ENCODE measurements around the gene IRF2BP2.

IRF2BP2 gene

GRCh38 chr1:234611847-234612351 lies 1.9 kb upstream of the IRF2BP2 start:
- TF ChIP-seq NFIC (IDR thresholded peaks at IDR 0.05) (no peak), REST (IDR thresholded peaks at IDR 0.05; ENCODE audit: low read depth) (no peak), TCF12 (IDR thresholded peaks at IDR 0.05; ENCODE audit: low read depth) (no peak)
- TF ChIP-seq, protein P1, sequence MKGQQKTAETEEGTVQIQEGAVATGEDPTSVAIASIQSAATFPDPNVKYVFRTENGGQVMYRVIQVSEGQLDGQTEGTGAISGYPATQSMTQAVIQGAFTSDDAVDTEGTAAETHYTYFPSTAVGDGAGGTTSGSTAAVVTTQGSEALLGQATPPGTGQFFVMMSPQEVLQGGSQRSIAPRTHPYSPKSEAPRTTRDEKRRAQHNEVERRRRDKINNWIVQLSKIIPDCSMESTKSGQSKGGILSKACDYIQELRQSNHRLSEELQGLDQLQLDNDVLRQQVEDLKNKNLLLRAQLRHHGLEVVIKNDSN (IDR thresholded peaks at IDR 0.05): no peak

GRCh38 chr1:234611225-234611846 lies 1.4 kb upstream of the IRF2BP2 start:
- TF ChIP-seq NFIC (IDR thresholded peaks at IDR 0.05): no peak
- TF ChIP-seq EP300 (IDR thresholded peaks at IDR 0.05; ENCODE audit: borderline replicate concordance): no peak
- TF ChIP-seq CREB1 (IDR thresholded peaks at IDR 0.05; ENCODE audit: low read depth): peak; percentile 18; the same call in 1 of the 2 replicates
- TF ChIP-seq TAF1 (IDR thresholded peaks at IDR 0.05; ENCODE audit: low read depth): no peak
- no peak for TF ChIP-seq YY1 (IDR thresholded peaks at IDR 0.05; ENCODE audit: low read depth)
- TF ChIP-seq ZBTB7A (IDR thresholded peaks at IDR 0.05; ENCODE audit: low read depth): 0 out of 2 replicates have a peak, but pooled peaks have one; percentile 2
- TF ChIP-seq REST (IDR thresholded peaks at IDR 0.05; ENCODE audit: low read depth): no peak
- no peak for TF ChIP-seq EGR1 (IDR thresholded peaks at IDR 0.05)

- peak; percentile 83 for TF ChIP-seq EGR1 (IDR thresholded peaks at IDR 0.05)
- TF ChIP-seq NFIC (IDR thresholded peaks at IDR 0.05): peak; percentile 49; the same call in 1 of the 2 replicates
- TF ChIP-seq, protein P1 (IDR thresholded peaks at IDR 0.05): peak; percentile 74
- TF ChIP-seq REST (IDR thresholded peaks at IDR 0.05; ENCODE audit: low read depth): no peak
- TF ChIP-seq TEAD4 (IDR thresholded peaks at IDR 0.05): peak; percentile 93
- no peak for TF ChIP-seq FOXM1 (IDR thresholded peaks at IDR 0.05; ENCODE audit: borderline replicate concordance, low read depth)
- peak; percentile 45 for TF ChIP-seq TCF12 (IDR thresholded peaks at IDR 0.05; ENCODE audit: low read depth)
- TF ChIP-seq MAX (IDR thresholded peaks at IDR 0.05): peak; percentile 91
- 0 out of 2 replicates have a peak, but pooled peaks have one; percentile 20 for TF ChIP-seq ZBTB7A (IDR thresholded peaks at IDR 0.05; ENCODE audit: low read depth)
- TF ChIP-seq RAD21 (IDR thresholded peaks at IDR 0.05; ENCODE audit: low read depth): no peak
- peak; percentile 43; the same call in 1 of the 2 replicates for TF ChIP-seq TAF1 (IDR thresholded peaks at IDR 0.05; ENCODE audit: low read depth)
- TF ChIP-seq CEBPB (IDR thresholded peaks at IDR 0.05): no peak
- no peak for TF ChIP-seq CREB1 (IDR thresholded peaks at IDR 0.05; ENCODE audit: low read depth)
- TF ChIP-seq YY1 (IDR thresholded peaks at IDR 0.05; ENCODE audit: low read depth): peak; percentile 63; the same call in 1 of the 2 replicates
- TF ChIP-seq EP300 (IDR thresholded peaks at IDR 0.05; ENCODE audit: borderline replicate concordance): no peak
Measured at GRCh38 chr1:234610666-234611224, 767 bp upstream of the IRF2BP2 start.

DNA sequence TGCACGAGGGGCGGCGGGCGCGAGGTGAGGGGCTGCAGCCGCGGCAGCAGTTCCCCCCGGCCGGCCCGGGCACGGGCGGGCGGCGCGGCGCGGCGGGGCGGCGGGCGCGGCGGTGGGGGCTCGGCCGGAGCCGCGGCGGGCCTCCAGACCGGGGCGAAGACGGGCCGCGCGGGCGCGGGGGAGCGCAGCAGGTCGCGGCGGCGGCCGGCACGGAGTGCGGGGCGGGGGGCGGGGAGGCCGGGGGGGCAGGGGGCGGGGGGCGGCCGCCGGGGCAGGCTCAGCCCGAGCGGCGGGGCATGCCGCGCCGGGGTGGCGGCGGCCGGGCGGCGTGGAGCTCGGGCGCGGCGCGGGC lies 311 bp downstream of the IRF2BP2 start:
- no peak for TF ChIP-seq CREB1 (IDR thresholded peaks at IDR 0.05; ENCODE audit: low read depth)
- TF ChIP-seq RAD21 (IDR thresholded peaks at IDR 0.05; ENCODE audit: low read depth): no peak
- no peak for TF ChIP-seq TEAD4 (IDR thresholded peaks at IDR 0.05)
- TF ChIP-seq CEBPB (IDR thresholded peaks at IDR 0.05): no peak
- TF ChIP-seq YY1 (IDR thresholded peaks at IDR 0.05; ENCODE audit: low read depth): no peak
- TF ChIP-seq TCF12 (IDR thresholded peaks at IDR 0.05; ENCODE audit: low read depth): no peak
- TF ChIP-seq, protein P1 (IDR thresholded peaks at IDR 0.05): no peak
- no peak for TF ChIP-seq EGR1 (IDR thresholded peaks at IDR 0.05)
- no peak for TF ChIP-seq ZBTB7A (IDR thresholded peaks at IDR 0.05; ENCODE audit: low read depth)
- TF ChIP-seq TAF1 (IDR thresholded peaks at IDR 0.05; ENCODE audit: low read depth): no peak
